SK-N-MC (cell line): Measurements from ENCODE around the gene TPGS1.

ENCODE experiments used
- EZH2 ChIP-seq: fragments of 200-600 bp; sonication (generic); IDR thresholded peaks from one replicate; pipeline ENCODE4 v1.6.1; 2017; ENCODE audit warnings: antibody characterized with exemption
- FOXP2 ChIP-seq: optimal IDR thresholded peaks from 2 replicates; pipeline ENCODE3; 2011; ENCODE audit warnings: mild to moderate bottlenecking, moderate library complexity; ENCODE audit not compliant: insufficient read depth; ENCODE audit errors: extremely low read length, control extremely low read depth
- POLR2AphosphoS5 ChIP-seq: IDR thresholded peaks from 2 replicates; pipeline ENCODE4 v1.6.1; 2012; ENCODE audit warnings: mild to moderate bottlenecking, low read depth, low read length, borderline replicate concordance

DNA sequence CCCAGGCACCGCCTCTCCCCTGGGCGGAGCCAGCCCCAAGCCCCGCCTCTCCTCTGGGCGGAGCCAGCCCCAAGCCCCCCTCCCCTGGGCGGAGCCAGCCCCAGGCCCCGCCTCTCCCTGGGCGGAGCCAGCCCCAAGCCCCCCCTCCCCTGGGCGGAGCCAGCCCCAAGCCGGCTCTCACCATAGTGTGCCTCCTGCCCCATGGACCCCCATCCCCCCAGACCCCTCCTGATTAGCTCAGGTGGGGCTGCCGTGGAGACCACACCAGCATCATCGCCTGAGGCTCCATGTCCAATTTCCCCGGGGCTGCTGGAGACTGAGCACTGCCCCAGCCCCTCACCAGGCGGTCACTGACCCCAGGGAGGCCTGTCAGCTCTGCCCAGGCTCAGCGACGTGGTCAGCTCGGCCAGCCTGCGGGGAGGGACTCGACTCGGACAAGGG lies 15.2 kb upstream of the TPGS1 start:
- no peak for TF ChIP-seq EZH2
- TF ChIP-seq POLR2AphosphoS5, result no peak
- TF ChIP-seq FOXP2, result no peak
